CD14-positive monocyte (primary cell): ENCODE data around the gene PABPC1L. TPM values are rescaled to one million over a fixed set of nuclear protein-coding genes. Genes with fewer than 3 reads are reported as not detected.

Experiments
- DNase-seq, 3 donors: peaks; one replicate each; pipeline ENCODE4 v3.0.0-alpha.2; 2011 to 2022
- H2AFZ ChIP-seq: 2 replicates; pipeline ENCODE4 v1.6.0; 2012; ENCODE audit warnings: mild to moderate bottlenecking, low read depth, low read length, inconsistent platforms; ENCODE audit not compliant: insufficient read depth, poor library complexity, severe bottlenecking
- H3K27ac ChIP-seq, 2 donors: 1 replicate in 1 of 2; 2 replicates in 1 of 2; pipeline ENCODE4 v1.5.1; 2012 to 2013; ENCODE audit warnings: low read length in 2 of 2, control low read depth in 1 of 2, inconsistent platforms in 1 of 2, low read depth in 1 of 2, mild to moderate bottlenecking in 1 of 2
- H3K27me3 ChIP-seq, 2 donors: one replicate each; pipeline versions ENCODE4 v1.6.0 to v1.6.1; 2011 to 2013; ENCODE audit warnings: low read length in 2 of 2; ENCODE audit not compliant: control insufficient read depth in 2 of 2, insufficient read depth in 2 of 2
- H3K36me3 ChIP-seq, 2 donors: replicated peaks in 1 of 2; 1 replicate in 1 of 2; 2 replicates in 1 of 2; pipeline versions ENCODE4 v1.5.1 to v1.6.1; 2012 to 2013; ENCODE audit warnings: low read length in 2 of 2, control low read depth in 1 of 2, inconsistent platforms in 1 of 2, mild to moderate bottlenecking in 1 of 2; ENCODE audit not compliant: insufficient read depth in 2 of 2, control insufficient read depth in 1 of 2
- H3K4me1 ChIP-seq, 2 donors: 1 replicate in 1 of 2; 2 replicates in 1 of 2; pipeline versions ENCODE4 v1.5.1 to v1.6.1; 2012 to 2013; ENCODE audit warnings: low read length in 2 of 2, control low read depth in 1 of 2, inconsistent platforms in 1 of 2, mild to moderate bottlenecking in 1 of 2, moderate library complexity in 1 of 2; ENCODE audit not compliant: insufficient read depth in 2 of 2, control insufficient read depth in 1 of 2
- H3K4me2 ChIP-seq: replicated peaks from 2 replicates; pipeline ENCODE3; 2012; ENCODE audit warnings: low read length, moderate library complexity, mild to moderate bottlenecking; ENCODE audit not compliant: poor library complexity, severe bottlenecking; ENCODE audit errors: extremely low read depth
- H3K4me3 ChIP-seq, 3 experiments: fragments of 200-600 bp in 1 of 3; sonication (generic) in 1 of 3; replicated peaks in 1 of 3; 1 replicate in 2 of 3; 2 replicates in 1 of 3; pipeline ENCODE4 v1.5.1; 2011 to 2013; ENCODE audit warnings: low read length in 3 of 3, mild to moderate bottlenecking in 3 of 3, control low read depth in 2 of 3, low read depth in 2 of 3, inconsistent platforms in 1 of 3, moderate library complexity in 1 of 3
- H3K79me2 ChIP-seq: 2 replicates; pipeline ENCODE4 v1.6.0; 2012; ENCODE audit warnings: mild to moderate bottlenecking, control low read depth, inconsistent platforms, low read length, moderate library complexity; ENCODE audit not compliant: insufficient read depth
- H3K9ac ChIP-seq: 2 replicates; pipeline ENCODE4 v1.6.0; 2017; ENCODE audit warnings: low read length, mild to moderate bottlenecking; ENCODE audit not compliant: insufficient read depth, poor library complexity, severe bottlenecking
- H3K9me3 ChIP-seq, 2 donors: replicated peaks in 1 of 2; 1 replicate in 1 of 2; 2 replicates in 1 of 2; pipeline versions ENCODE4 v1.5.1 to v1.6.1; 2012 to 2013; ENCODE audit warnings: low read length in 2 of 2, control low read depth in 1 of 2; ENCODE audit not compliant: control insufficient read depth in 1 of 2, insufficient read depth in 1 of 2
- H4K20me1 ChIP-seq: 2 replicates; pipeline ENCODE4 v1.6.0; 2012; ENCODE audit warnings: mild to moderate bottlenecking, low read length, control low read depth, moderate library complexity; ENCODE audit not compliant: insufficient read depth
- H3K27ac Mint-ChIP-seq, 7 donors: one replicate each; pipeline ENCODE4 v1.8.0; 2020; ENCODE audit warnings: mild to moderate bottlenecking in 7 of 7, mixed read lengths in 7 of 7, moderate library complexity in 6 of 7, inconsistent platforms in 2 of 7
- H3K27me3 Mint-ChIP-seq, 3 donors: one replicate each; pipeline ENCODE4 v1.8.0; 2021 to 2022; ENCODE audit warnings: low read depth in 3 of 3, mild to moderate bottlenecking in 3 of 3, mixed read lengths in 3 of 3, moderate library complexity in 3 of 3, inconsistent platforms in 1 of 3
- H3K36me3 Mint-ChIP-seq, 2 donors: one replicate each; pipeline ENCODE4 v1.8.0; 2020; ENCODE audit warnings: mixed read lengths in 2 of 2, inconsistent platforms in 1 of 2, mild to moderate bottlenecking in 1 of 2
- H3K4me1 Mint-ChIP-seq: one replicate; pipeline ENCODE4 v1.8.0; 2020; ENCODE audit warnings: mild to moderate bottlenecking, mixed read lengths
- H3K4me3 Mint-ChIP-seq, 2 donors: one replicate each; pipeline ENCODE4 v1.8.0; 2020; ENCODE audit warnings: mild to moderate bottlenecking in 2 of 2, mixed read lengths in 2 of 2, moderate library complexity in 1 of 2
- H3K9me3 Mint-ChIP-seq, 7 donors: one replicate each; pipeline ENCODE4 v1.8.0; 2020 to 2022; ENCODE audit warnings: mixed read lengths in 7 of 7, mild to moderate bottlenecking in 6 of 7, moderate library complexity in 6 of 7, inconsistent platforms in 2 of 7
- WGBS: methylation state at CpG from one replicate; pipeline ENCODE4 v1.1.5; 2013; ENCODE audit warnings: missing lambda C conversion rate; ENCODE audit not compliant: insufficient coverage; 5-methylcytosine and 5-hydroxymethylcytosine counted together
- intact Hi-C, 2 donors: fragments of 100-400 bp; cut with micrococcal nuclease; formaldehyde crosslinking; loops; one replicate each; pipeline versions ENCODE4 v1.15.0 to v1.15.1; 2023
- polyA plus RNA-seq, 3 donors: library from polyadenylated mRNA; depleted of rRNA in 1 of 3; unstranded in 2 of 3; stranded (reverse) in 1 of 3; fragments of 300-500 nt in 2 of 3; fragments of >200 nt in 1 of 3; fragmentation: Illumina TruSeq in 2 of 3; gene quantifications; 1 replicate in 2 of 3; 2 replicates in 1 of 3; pipeline ENCODE4 v1.2.3, GENCODE V29; 2012 to 2021
- TF ChIP-seq, protein P1 (sequence below): fragments of 200-600 bp; IDR thresholded peaks from one replicate; pipeline ENCODE4 v1.8.0; 2022; ENCODE audit warnings: antibody characterized with exemption, mild to moderate bottlenecking

Gene PABPC1L
- polyA plus RNA-seq, 3 donors = 0.21 to 69.1 TPM; not detected in 1

GRCh38 chr20:44954211-44954610 is 44.4 kb downstream of the PABPC1L start:
- Histone ChIP-seq H3K4me3 (no peak overlapping the region), H3K9me3 (no peaks in the 10 kb centered on the region), H4K20me1 (peaks cover 11% of the 10 kb centered on the region), H3K79me2 (peaks cover 19% of the 10 kb centered on the region), H3K4me1 (peaks cover 11 to 15% of the 10 kb centered on the region in 2 donors), H3K36me3 (peaks cover 51 to 72% of the 10 kb centered on the region in 2 donors), H2AFZ (no peak overlapping the region), H3K4me2 (no peak overlapping the region), H3K9ac (no peak overlapping the region), H3K27me3 (no peaks in the 10 kb centered on the region), H3K27ac (no peak overlapping the region)
- TF ChIP-seq, protein P1, sequence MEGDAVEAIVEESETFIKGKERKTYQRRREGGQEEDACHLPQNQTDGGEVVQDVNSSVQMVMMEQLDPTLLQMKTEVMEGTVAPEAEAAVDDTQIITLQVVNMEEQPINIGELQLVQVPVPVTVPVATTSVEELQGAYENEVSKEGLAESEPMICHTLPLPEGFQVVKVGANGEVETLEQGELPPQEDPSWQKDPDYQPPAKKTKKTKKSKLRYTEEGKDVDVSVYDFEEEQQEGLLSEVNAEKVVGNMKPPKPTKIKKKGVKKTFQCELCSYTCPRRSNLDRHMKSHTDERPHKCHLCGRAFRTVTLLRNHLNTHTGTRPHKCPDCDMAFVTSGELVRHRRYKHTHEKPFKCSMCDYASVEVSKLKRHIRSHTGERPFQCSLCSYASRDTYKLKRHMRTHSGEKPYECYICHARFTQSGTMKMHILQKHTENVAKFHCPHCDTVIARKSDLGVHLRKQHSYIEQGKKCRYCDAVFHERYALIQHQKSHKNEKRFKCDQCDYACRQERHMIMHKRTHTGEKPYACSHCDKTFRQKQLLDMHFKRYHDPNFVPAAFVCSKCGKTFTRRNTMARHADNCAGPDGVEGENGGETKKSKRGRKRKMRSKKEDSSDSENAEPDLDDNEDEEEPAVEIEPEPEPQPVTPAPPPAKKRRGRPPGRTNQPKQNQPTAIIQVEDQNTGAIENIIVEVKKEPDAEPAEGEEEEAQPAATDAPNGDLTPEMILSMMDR = no peak
- DNase-seq = no peak
- Mint-ChIP-seq H3K4me1 (peaks cover 35% of the 10 kb centered on the region), H3K9me3 (no peaks in the 10 kb centered on the region), H3K27ac (peak overlapping the region in 1 of 7 donors; percentile 26), H3K4me3 (no peak overlapping the region), H3K27me3 (no peaks in the 10 kb centered on the region), H3K36me3 (peaks cover 69 to 80% of the 10 kb centered on the region in 2 donors)
- intact Hi-C loops = no loop called here
- 90% methylated on average over 2 of the region's 5 CpGs for WGBS

GRCh38 chr20:44955270-44955669 is 45.4 kb downstream of the PABPC1L start:
- Mint-ChIP-seq H3K4me3 (no peak overlapping the region), H3K27ac (peak overlapping the region in 4 of 7 donors; percentile 19 to 60 (median 46)), H3K4me1 (peaks cover 41% of the 10 kb centered on the region), H3K9me3 (no peaks in the 10 kb centered on the region), H3K36me3 (peaks cover 62 to 72% of the 10 kb centered on the region in 2 donors), H3K27me3 (no peaks in the 10 kb centered on the region)
- Histone ChIP-seq H3K4me3 (no peak overlapping the region), H4K20me1 (peaks cover 14% of the 10 kb centered on the region), H3K27ac (no peak overlapping the region), H3K27me3 (no peaks in the 10 kb centered on the region), H3K4me2 (no peak overlapping the region), H3K9me3 (no peaks in the 10 kb centered on the region), H3K79me2 (peaks cover 30% of the 10 kb centered on the region), H3K9ac (no peak overlapping the region), H3K4me1 (peaks cover 18 to 21% of the 10 kb centered on the region in 2 donors), H3K36me3 (peaks cover 43 to 62% of the 10 kb centered on the region in 2 donors), H2AFZ (no peak overlapping the region)
- intact Hi-C loops = loop anchor here in 1 of 2 donors (5.0 kb wide), 1 partner anchor 42 kb away; no protein-coding TSS in a partner anchor
- no CpG with 5 or more reads among the region's 4 CpGs for WGBS
- DNase-seq = no peak
- TF ChIP-seq, protein P1 = no peak
